ENCODE results near the gene DDX28. TPM values are rescaled to one million over a fixed set of nuclear protein-coding genes. Genes with fewer than 3 reads are reported as not detected.
A peak's percentile ranks its signal among the peaks of the same experiment; 100 is the strongest.

The DDX28 gene
- total and polyA plus RNA-seq, 2 of the 4 experiments (the other 2 are of a cell fraction): 9.2 to 10.0 TPM

DNA sequence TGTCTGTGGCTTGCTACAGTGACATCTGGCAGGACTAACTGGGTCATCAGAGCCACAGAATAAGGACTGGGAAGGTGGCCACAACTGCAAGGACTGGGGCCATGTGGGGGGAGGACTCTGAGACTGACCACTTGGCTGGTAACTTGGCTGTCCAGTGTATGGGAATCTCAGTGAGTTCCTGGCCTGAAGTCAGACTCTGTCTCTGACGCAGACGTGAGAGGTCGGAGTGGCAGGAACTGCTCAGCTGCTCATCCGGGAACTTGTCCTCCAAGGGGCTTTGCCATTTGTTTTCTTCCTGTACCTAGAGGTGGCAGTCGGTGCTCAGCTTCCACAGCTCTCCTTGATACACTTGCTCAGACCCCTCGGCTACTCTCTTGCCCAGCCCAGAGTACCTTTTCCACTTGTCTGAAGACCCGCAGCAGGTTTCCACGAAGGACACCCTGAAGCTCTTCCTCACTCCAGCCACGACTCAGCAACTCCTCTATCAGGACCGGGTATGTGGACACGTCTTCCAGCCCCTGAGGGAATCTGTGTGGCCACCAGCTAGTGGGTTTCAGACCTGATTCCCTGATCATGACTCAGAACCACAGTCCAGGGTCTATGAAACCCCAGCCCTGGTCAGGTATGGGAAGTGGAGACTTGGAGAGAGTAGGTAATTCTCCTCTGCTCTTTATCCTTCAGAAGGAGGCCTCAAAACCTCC is 35.4 kb downstream of the DDX28 start:
- Histone ChIP-seq H3K36me3 (ENCODE audit: control insufficient read depth, insufficient read depth, low read length) (no peaks in the 10 kb centered on the region), H3K14ac (replicated peaks; ENCODE audit: low read depth, low read length) (no peak overlapping the region), H3K4ac (ENCODE audit: low read depth, low read length) (no peak overlapping the region), H3K18ac (ENCODE audit: low read depth, low read length) (no peak overlapping the region), H3K23ac (ENCODE audit: low read depth, low read length) (no peak overlapping the region), H3K9me3 (ENCODE audit: control insufficient read depth, insufficient read depth, low read length) (no peaks in the 10 kb centered on the region), H2BK5ac (ENCODE audit: low read depth, low read length, poor library complexity, severe bottlenecking) (no peak overlapping the region), H3K56ac (ENCODE audit: extremely low read depth, insufficient read depth, low read length) (no peak overlapping the region), H4K5ac (ENCODE audit: low read depth, low read length) (no peak overlapping the region), H2AK9ac (replicated peaks; ENCODE audit: low read depth, low read length, poor library complexity) (peak overlapping the region; percentile 25), H3K79me1 (ENCODE audit: low read depth in 1 of 2, low read length in 2 of 2) (no peaks in the 10 kb centered on the region), H3K9ac (ENCODE audit: low read depth, low read length) (no peak overlapping the region), H4K8ac (ENCODE audit: low read depth in 2 of 2, low read length in 2 of 2) (no peak overlapping the region), H4K20me1 (ENCODE audit: insufficient read depth, low read length) (no peaks in the 10 kb centered on the region), H3K9me1 (ENCODE audit: insufficient read depth, low read length) (no peaks in the 10 kb centered on the region), H2AFZ (replicated peaks; ENCODE audit: low read length, poor library complexity) (peak overlapping the region; percentile 34), H3K27me3 (ENCODE audit: control insufficient read depth, insufficient read depth, low read length) (peaks cover 5% of the 10 kb centered on the region; the same call in 1 of the 2 replicates), H2BK120ac (ENCODE audit: low read depth, low read length) (no peak overlapping the region), H2BK15ac (ENCODE audit: low read depth, low read length) (no peak overlapping the region), H4K91ac (ENCODE audit: insufficient read depth, low read depth, low read length) (no peak overlapping the region), H2BK20ac (ENCODE audit: low read depth, low read length) (no peak overlapping the region), H3K4me3 (ENCODE audit: insufficient read depth, low read depth, low read length) (no peak overlapping the region), H3K4me2 (ENCODE audit: low read depth, low read length) (no peak overlapping the region), H2AK5ac (ENCODE audit: low read depth, low read length) (no peak overlapping the region), H3K27ac (ENCODE audit: insufficient read depth, low read length) (no peak overlapping the region), H3K4me1 (ENCODE audit: control insufficient read depth, insufficient read depth, low read length) (peaks cover 1% of the 10 kb centered on the region; the same call in 1 of the 2 replicates)
- WGBS, 2 experiments (ENCODE audit: extremely low coverage in 2 of 2, insufficient read length in 1 of 2): 50% methylated on average over 2 of the region's 11 CpGs; no CpG with 5 or more reads in 1 of the 2 experiments
- dilution Hi-C loops (cut with HindIII; ENCODE audit: low sequenced_read_pairs, unreplicated experiment) (no loop called here), in situ Hi-C loops (cut with MboI; ENCODE audit: low sequenced_read_pairs) (loop anchor here (10.0 kb wide), 1 partner anchor 237 kb away; no protein-coding TSS in a partner anchor), intact Hi-C loops (cut with micrococcal nuclease) (no loop called here)
- TF ChIP-seq MAFK (IDR thresholded peaks at IDR 0.05; ENCODE audit: low read depth, low read length): no peak
- TF ChIP-seq RCOR1 (IDR thresholded peaks at IDR 0.05; ENCODE audit: insufficient replicate concordance, low read length): no peak
- TF ChIP-seq SMC3 (IDR thresholded peaks at IDR 0.05; ENCODE audit: low read depth, low read length): no peak
- no peak for TF ChIP-seq FOS (IDR thresholded peaks at IDR 0.05; ENCODE audit: low read depth, low read length)
- TF ChIP-seq, protein P1, sequence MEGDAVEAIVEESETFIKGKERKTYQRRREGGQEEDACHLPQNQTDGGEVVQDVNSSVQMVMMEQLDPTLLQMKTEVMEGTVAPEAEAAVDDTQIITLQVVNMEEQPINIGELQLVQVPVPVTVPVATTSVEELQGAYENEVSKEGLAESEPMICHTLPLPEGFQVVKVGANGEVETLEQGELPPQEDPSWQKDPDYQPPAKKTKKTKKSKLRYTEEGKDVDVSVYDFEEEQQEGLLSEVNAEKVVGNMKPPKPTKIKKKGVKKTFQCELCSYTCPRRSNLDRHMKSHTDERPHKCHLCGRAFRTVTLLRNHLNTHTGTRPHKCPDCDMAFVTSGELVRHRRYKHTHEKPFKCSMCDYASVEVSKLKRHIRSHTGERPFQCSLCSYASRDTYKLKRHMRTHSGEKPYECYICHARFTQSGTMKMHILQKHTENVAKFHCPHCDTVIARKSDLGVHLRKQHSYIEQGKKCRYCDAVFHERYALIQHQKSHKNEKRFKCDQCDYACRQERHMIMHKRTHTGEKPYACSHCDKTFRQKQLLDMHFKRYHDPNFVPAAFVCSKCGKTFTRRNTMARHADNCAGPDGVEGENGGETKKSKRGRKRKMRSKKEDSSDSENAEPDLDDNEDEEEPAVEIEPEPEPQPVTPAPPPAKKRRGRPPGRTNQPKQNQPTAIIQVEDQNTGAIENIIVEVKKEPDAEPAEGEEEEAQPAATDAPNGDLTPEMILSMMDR (conservative IDR thresholded peaks at IDR 0.05; ENCODE audit: low read depth, low read length): no peak
- TF ChIP-seq CHD1 (IDR thresholded peaks at IDR 0.05; ENCODE audit: low read depth, low read length): no peak
- TF ChIP-seq MAZ (IDR thresholded peaks at IDR 0.05; ENCODE audit: borderline replicate concordance, low read depth, low read length): no peak
- TF ChIP-seq RFX5 (IDR thresholded peaks at IDR 0.05; ENCODE audit: low read depth, low read length): no peak
- TF ChIP-seq POLR2A (IDR thresholded peaks at IDR 0.05; ENCODE audit: low read depth, low read length): no peak
- ChIA-PET CTCF (interaction anchor here (0.6 kb wide), 1 partner anchor 258 kb away, joined by 4 read pairs; the partner anchor contains the start of gene PLA2G15), POLR2A (ENCODE audit: unreplicated experiment) (interaction anchor here (0.6 kb wide), 1 partner anchor 104 kb away, joined by 3 read pairs; no protein-coding TSS in a partner anchor)
- ATAC-seq (ENCODE audit: low read depth): no peak
- no TSS peak for BruUV-seq (replicated peaks)
- no peak for DNase-seq
